GM12872 (cell line): ENCODE measurements around the gene DPEP1.

Source experiments
- TF ChIP-seq, protein P1 (sequence below): IDR thresholded peaks from 3 replicates; pipeline ENCODE4 v1.5.1; 2011; ENCODE audit warnings: low read depth, mild to moderate bottlenecking, low read length, moderate library complexity; ENCODE audit not compliant: insufficient read depth

DPEP1 gene

DNA sequence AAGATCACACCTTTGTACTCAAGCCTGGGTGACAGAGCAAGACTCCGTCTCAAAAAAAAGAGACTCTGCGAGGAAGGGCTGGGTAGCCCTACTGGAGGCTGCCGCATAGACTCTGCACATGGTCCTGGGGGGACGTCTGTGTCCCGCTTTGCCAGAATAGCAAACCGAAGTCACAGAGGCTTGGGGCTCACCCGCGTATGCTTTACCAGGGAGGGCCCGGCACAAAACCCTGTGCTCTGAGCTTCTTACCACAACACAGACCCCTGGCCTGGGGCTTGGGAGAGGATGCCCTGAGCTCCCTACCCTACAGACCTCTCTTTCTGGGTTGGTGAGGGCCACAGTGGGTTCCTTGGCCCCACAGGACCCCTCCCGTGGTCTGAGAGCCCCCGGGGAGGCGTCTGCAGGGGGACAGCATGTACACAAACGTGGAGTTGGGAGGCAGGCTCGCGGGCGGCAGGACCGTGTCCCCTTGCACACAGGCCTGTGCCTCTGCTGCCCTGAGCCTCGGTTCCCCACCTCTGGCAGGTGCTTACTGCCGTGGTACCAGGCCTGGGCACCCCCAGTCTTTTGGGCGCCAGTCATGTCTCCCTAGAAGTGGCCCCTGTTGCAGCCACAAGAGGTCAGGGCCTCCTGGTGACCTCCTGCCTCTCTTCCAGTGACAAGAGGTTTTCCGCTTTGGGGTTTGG, 24.1 kb upstream of the DPEP1 start:
- TF ChIP-seq, protein P1, sequence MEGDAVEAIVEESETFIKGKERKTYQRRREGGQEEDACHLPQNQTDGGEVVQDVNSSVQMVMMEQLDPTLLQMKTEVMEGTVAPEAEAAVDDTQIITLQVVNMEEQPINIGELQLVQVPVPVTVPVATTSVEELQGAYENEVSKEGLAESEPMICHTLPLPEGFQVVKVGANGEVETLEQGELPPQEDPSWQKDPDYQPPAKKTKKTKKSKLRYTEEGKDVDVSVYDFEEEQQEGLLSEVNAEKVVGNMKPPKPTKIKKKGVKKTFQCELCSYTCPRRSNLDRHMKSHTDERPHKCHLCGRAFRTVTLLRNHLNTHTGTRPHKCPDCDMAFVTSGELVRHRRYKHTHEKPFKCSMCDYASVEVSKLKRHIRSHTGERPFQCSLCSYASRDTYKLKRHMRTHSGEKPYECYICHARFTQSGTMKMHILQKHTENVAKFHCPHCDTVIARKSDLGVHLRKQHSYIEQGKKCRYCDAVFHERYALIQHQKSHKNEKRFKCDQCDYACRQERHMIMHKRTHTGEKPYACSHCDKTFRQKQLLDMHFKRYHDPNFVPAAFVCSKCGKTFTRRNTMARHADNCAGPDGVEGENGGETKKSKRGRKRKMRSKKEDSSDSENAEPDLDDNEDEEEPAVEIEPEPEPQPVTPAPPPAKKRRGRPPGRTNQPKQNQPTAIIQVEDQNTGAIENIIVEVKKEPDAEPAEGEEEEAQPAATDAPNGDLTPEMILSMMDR, result no peak

DNA sequence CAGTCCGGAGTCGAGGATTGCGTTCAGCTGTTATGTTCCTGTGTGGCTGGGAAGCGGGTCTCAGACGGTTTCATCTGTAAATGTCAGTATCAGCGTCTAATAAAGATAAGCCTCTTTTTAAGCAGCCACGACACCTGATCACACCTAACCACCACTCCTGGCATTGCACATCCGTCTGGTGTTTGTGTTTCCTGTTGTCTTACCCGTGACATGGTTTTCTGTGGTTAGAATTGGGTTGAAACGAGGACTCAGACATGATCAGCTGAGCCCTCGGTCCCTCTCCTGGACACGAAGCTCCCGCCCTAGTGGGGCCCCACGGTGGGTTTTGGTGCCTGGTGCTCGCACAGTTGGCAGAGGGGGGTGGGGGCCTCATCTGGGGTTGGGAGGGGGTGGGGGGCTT, 19.6 kb upstream of the DPEP1 start:
- TF ChIP-seq, protein P1, result no peak

DNA sequence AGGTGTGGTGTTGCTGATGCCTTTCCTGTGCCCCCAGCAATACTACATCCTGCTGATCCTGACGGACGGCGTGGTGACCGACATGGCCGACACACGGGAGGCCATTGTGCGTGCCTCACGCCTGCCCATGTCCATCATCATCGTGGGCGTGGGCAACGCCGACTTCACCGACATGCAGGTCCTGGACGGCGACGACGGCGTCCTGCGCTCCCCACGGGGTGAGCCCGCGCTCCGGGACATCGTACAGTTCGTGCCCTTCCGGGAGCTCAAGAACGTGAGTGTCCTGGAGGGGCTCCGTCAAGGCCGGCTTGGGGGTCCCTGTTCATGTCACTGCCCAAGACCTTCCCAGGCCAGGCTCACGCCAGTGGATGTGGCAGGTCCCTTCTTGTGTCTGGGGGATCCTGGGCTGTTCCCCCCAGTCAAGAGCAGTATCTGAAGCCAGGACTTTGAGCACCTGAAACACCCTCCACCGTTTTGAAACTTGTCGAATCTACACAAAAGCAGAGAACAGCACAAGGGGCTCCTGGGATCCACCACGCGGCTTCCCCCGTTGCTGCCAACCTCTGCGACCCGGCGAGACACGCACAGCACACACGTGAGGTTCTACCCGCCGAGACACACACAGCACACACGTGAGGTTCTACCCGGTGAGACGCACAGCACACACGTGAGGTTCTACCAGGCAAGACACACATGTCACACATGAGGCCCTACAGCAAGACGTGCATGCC, 17.9 kb upstream of the DPEP1 start:
- TF ChIP-seq, protein P1, result no peak

DNA sequence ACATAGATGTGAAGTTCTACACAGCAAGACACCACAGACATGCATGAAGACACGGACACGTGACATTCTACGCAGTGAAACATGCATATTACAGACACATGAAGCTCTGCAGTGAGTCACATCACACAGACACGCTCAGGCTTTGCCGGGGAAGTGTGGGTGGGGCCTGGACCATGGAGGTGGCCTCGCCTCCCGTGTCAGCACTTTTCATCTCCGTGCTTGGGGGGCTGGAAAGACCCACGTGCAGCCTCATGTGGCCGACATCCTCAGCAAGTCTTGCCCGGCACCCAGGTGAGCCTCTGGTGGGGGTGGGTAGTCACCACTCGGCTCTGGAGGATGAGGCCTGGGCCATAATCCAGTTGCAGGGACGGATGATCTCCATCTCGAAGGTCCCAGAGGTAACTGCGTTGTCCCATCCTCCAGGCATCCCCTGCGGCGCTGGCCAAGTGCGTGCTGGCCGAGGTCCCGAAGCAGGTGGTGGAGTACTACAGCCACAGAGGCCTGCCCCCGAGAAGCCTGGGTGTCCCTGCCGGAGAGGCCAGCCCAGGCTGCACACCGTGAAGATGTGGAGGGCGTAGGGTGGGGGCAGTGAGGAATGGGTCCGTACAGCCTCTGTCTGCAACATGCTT, 17.3 kb upstream of the DPEP1 start:
- TF ChIP-seq, protein P1, result no peak

DNA sequence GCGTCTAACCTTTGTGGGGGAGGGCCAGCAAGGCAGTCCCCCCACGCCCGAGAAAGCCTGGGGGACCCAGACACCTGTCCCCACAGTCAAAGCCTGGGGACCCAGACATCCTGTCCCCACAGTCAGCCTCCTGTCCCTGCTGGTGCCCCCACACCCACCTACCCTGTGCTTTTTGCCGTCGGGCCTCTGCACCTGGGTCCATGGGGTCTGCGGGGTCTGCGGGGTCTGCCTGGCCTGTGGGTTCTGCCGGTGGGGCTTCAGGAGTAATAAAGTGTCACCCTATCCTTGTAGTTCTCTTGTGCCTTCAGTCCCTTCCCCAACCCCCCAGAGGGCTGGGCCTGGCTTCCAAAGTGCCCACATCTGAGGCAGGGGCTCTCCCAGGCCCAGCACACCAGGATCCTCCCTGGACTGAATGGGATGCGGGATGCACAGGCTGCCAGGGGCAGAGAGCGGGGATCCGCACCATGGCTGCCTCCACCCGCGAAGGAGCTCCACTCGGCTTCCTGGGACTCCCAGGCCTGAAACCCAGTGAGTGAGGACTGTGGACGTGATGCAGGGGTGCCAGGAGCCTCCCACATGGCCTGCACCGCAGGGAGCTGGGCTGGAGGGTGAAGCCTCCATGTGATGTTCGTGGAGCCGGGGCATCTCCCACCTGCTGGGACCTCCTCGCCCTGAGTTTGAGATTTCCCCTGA, 16.3 kb upstream of the DPEP1 start:
- TF ChIP-seq, protein P1, result no peak

DNA sequence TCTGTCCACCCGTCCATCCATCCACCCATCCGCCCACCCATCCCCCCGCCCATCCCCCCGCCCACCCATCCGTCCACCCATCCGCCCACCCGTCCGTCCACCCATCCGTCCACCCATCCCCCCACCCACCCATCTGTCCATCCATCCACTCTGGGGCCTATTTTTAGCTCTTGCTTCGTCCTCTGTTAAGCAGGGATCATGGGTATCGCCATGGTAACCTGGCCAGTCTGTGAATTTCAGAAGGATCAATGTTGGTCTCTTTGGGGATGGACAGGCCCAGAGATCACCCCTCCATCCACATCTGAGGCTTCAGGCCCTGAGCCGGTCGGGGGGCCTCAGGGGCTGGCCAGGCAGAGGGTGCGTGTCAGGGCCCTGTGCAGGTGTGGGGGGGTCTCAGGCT, 15.2 kb upstream of the DPEP1 start:
- TF ChIP-seq, protein P1, result no peak

DNA sequence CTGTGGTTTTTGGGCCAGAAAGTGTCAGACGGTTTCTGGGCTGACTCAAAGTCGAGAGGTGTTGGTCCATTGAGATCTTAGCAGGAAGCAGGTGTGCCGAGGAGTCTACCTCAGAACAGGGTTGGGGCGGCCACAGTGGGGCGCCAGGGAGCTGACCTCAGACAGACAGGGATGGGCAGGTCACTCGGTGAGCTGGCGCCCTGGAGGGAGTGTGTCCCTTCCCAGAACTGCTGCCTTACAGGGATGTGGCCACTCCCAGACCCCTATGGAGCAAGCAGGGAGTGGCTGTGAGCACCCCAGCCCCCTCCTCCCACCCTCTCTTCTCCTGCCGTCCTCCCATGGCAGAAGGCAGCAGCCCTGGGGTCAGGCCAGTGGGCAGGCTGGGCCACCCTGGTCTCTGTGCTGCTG, 14.0 kb upstream of the DPEP1 start:
- TF ChIP-seq, protein P1, result peak; percentile 64
